HepG2 (cell line): Measurements from ENCODE around the gene N4BP2. TPM values are rescaled to one million over a fixed set of nuclear protein-coding genes. Genes with fewer than 3 reads are reported as not detected.

Source experiments
- ATAC-seq: fragments of 200-7000 bp; cut with Tn5 transposase; 3 replicates; pipeline ENCODE4 v1.9.1; 2020; ENCODE audit warnings: mild to moderate bottlenecking, moderate library complexity
- BruUV-seq: library from RNA; stranded (reverse); fragments of 400-500 nt; replicated peaks from 2 replicates; lab custom pipeline; 2021; lab: Mats Ljungman, UMichigan
- CTCF ChIA-PET: fragments of 300-600 bp; formaldehyde crosslinking; extraction: SDS; loops from one replicate; lab custom pipeline; 2021; ENCODE audit warnings: low total read pairs, inconsistent platforms, low intra/inter-chr PET ratio; lab: Yijun Ruan, JAX
- POLR2A ChIA-PET: fragments of 350-600 bp; sonication (Branson Sonifier 250); formaldehyde crosslinking; loops from one replicate; lab custom pipeline; 2020; ENCODE audit warnings: antibody characterized with exemption, inconsistent platforms; lab: Yijun Ruan, JAX
- DNase-seq: peaks from one replicate; pipeline ENCODE4 v3.0.0-alpha.2; 2015; ENCODE audit warnings: low spot score
- FAIRE-seq: peaks from 3 replicates; lab custom pipeline; 2011; peaks lifted over from hg19 to GRCh38; lab: Jason Lieb, UNC
- H2AFZ ChIP-seq: one replicate; pipeline ENCODE4 v1.6.1; 2011; ENCODE audit warnings: low read length, inconsistent platforms
- H3K27ac ChIP-seq: fragments of 300-600 bp; 3 replicates; pipeline ENCODE4 v1.8.0; 2011; ENCODE audit warnings: mixed run types, mild to moderate bottlenecking, mixed read lengths, low read length, inconsistent platforms; ENCODE audit not compliant: insufficient read depth; ENCODE audit errors: extremely low read length
- H3K27me3 ChIP-seq, 2 experiments: fragments of 200-600 bp in 1 of 2; 2 replicates in 1 of 2; 3 replicates in 1 of 2; pipeline versions ENCODE4 v1.6.0 to v1.8.0; 2011; ENCODE audit warnings: low read length in 2 of 2, mild to moderate bottlenecking in 2 of 2, moderate library complexity in 2 of 2, inconsistent platforms in 1 of 2; ENCODE audit not compliant: insufficient read depth in 2 of 2, control insufficient read depth in 1 of 2
- H3K36me3 ChIP-seq, 2 experiments: fragments of 200-600 bp in 1 of 2; replicated peaks in 1 of 2; 2 replicates in 1 of 2; 3 replicates in 1 of 2; pipeline versions ENCODE4 v1.5.1 to v1.8.0; 2011; ENCODE audit warnings: low read length in 2 of 2, inconsistent platforms in 1 of 2; ENCODE audit not compliant: insufficient read depth in 2 of 2, control insufficient read depth in 1 of 2
- H3K4me1 ChIP-seq: 2 replicates; pipeline ENCODE4 v1.5.1; 2012; ENCODE audit warnings: low read length, inconsistent platforms; ENCODE audit not compliant: insufficient read depth
- H3K4me2 ChIP-seq: 2 replicates; pipeline ENCODE4 v1.6.0; 2011; ENCODE audit warnings: low read depth, low read length, inconsistent platforms
- H3K4me3 ChIP-seq, 3 experiments: fragments of 200-600 bp in 1 of 3; sonication (generic), shearing (Covaris generic) in 1 of 3; replicated peaks in 1 of 3; 2 replicates each; pipeline ENCODE4 v1.5.1; 2011 to 2016; ENCODE audit warnings: low read length in 3 of 3, inconsistent platforms in 2 of 3, low read depth in 2 of 3, mild to moderate bottlenecking in 2 of 3, control low read depth in 1 of 3, mixed read lengths in 1 of 3; ENCODE audit not compliant: insufficient read depth in 1 of 3
- H3K79me2 ChIP-seq: one replicate; pipeline ENCODE4 v1.6.1; 2011; ENCODE audit warnings: low read length, inconsistent platforms; ENCODE audit not compliant: insufficient read depth
- H3K9ac ChIP-seq: 2 replicates; pipeline ENCODE4 v1.6.0; 2011; ENCODE audit warnings: mild to moderate bottlenecking, low read depth, low read length, inconsistent platforms; ENCODE audit not compliant: insufficient read depth
- H3K9me3 ChIP-seq: 2 replicates; pipeline ENCODE4 v1.5.1; 2012; ENCODE audit warnings: mild to moderate bottlenecking, low read length
- H4K20me1 ChIP-seq: 2 replicates; pipeline ENCODE4 v1.6.0; 2011; ENCODE audit warnings: inconsistent platforms, mild to moderate bottlenecking, low read length, moderate library complexity; ENCODE audit not compliant: insufficient read depth
- AHDC1 ChIP-seq: sonication (generic); formaldehyde crosslinking; IDR thresholded peaks from 2 replicates; pipeline ENCODE4 v1.5.1; 2020; ENCODE audit warnings: mild to moderate bottlenecking, missing genetic modification reagents, borderline replicate concordance
- CBFB ChIP-seq: sonication (generic); formaldehyde crosslinking; IDR thresholded peaks from 2 replicates; pipeline ENCODE4 v1.4.0; 2020; ENCODE audit warnings: missing genetic modification reagents
- E2F2 ChIP-seq: sonication (generic); formaldehyde crosslinking; IDR thresholded peaks from 2 replicates; pipeline ENCODE4 v1.4.0; 2020; ENCODE audit warnings: missing genetic modification reagents, borderline replicate concordance
- E2F5 ChIP-seq: sonication (generic); formaldehyde crosslinking; conservative IDR thresholded peaks from 2 replicates; pipeline ENCODE4 v1.4.0; 2020; ENCODE audit warnings: missing genetic modification reagents
- HMG20A ChIP-seq: IDR thresholded peaks from 2 replicates; pipeline ENCODE4 v1.6.1; 2016; ENCODE audit warnings: borderline replicate concordance
- PRDM15 ChIP-seq: sonication (generic); formaldehyde crosslinking; IDR thresholded peaks from 2 replicates; pipeline ENCODE4 v1.4.0; 2020; ENCODE audit warnings: missing genetic modification reagents
- TRIM24 ChIP-seq: sonication (generic); formaldehyde crosslinking; IDR thresholded peaks from 2 replicates; pipeline ENCODE4 v1.8.0; 2022; ENCODE audit warnings: mild to moderate bottlenecking, missing genetic modification reagents
- ZBTB8A ChIP-seq: sonication (generic); formaldehyde crosslinking; IDR thresholded peaks from 2 replicates; pipeline ENCODE4 v1.4.0; 2020; ENCODE audit warnings: mild to moderate bottlenecking, low read depth, missing genetic modification reagents, borderline replicate concordance
- ZNF691 ChIP-seq: sonication (generic); formaldehyde crosslinking; IDR thresholded peaks from 2 replicates; pipeline ENCODE4 v1.4.0; 2020; ENCODE audit warnings: missing genetic modification reagents, low read depth, mild to moderate bottlenecking, borderline replicate concordance
- WGBS: methylation state at CpG from one replicate; pipeline ENCODE4 v1.1.6; 2017; ENCODE audit warnings: low lambda C conversion rate; 5-methylcytosine and 5-hydroxymethylcytosine counted together
- in situ Hi-C: cut with HindIII; loops from 2 replicates; pipeline ENCODE4 v1.10.0; 2017; ENCODE audit warnings: low pct_unique_long_range_greater_than_20kb; ENCODE audit not compliant: extremely low pct_ligation_motif_present
- intact Hi-C: fragments of 100-400 bp; cut with micrococcal nuclease; formaldehyde crosslinking; loops from one replicate; pipeline ENCODE4 v1.10.0; 2022; ENCODE audit not compliant: unreplicated experiment
- polyA plus RNA-seq, 8 experiments: library from polyadenylated mRNA; depleted of rRNA in 3 of 8; stranded (reverse) in 7 of 8; unstranded in 1 of 8; fragments of >200 nt; fragmentation: Illumina TruSeq in 4 of 8; extraction: Trizol in 4 of 8; gene quantifications; 2 replicates each; pipeline versions ENCODE4 v1.2.1 to v1.2.3, GENCODE V29; 2011 to 2016; ENCODE audit warnings: low read depth in 4 of 8, missing spikeins in 1 of 8, mixed read lengths in 1 of 8; ENCODE audit not compliant: insufficient read depth in 1 of 8
- total RNA-seq, 5 experiments: library from RNA; depleted of rRNA; stranded (reverse); fragments of >200 nt; fragmentation: Illumina TruSeq; extraction: Trizol; gene quantifications; 2 replicates each; pipeline ENCODE4 v1.2.3, GENCODE V29; 2016; ENCODE audit warnings: low read depth in 1 of 5

The N4BP2 gene
- total and polyA plus RNA-seq, 2 of the 13 experiments (the other 11 are each of a cell fraction or from before 2014, with no cell fraction given), result 5.6 to 12.9 TPM

- TF ChIP-seq AHDC1, result no peak
These were observed 23.9 kb upstream of the N4BP2 start (continued) for GRCh38 chr4:40032785-40033184.

GRCh38 chr4:40033613-40034012 is 23.0 kb upstream of the N4BP2 start:
- ChIA-PET POLR2A (interaction anchor here (1.0 kb wide), 1 partner anchor 22 kb away, joined by 3 read pairs; no protein-coding TSS in a partner anchor), CTCF (no interaction called here)
- FAIRE-seq (no peak), ATAC-seq (no peak; the same call in 2 of the 3 replicates), DNase-seq (no peak)
- 34% methylated on average over 2 of the region's 2 CpGs for WGBS
- H3K4me1 ChIP-seq, result peaks cover 12% of the 10 kb centered on the region; the same call in 1 of the 2 replicates
- H2AFZ ChIP-seq, result no peak overlapping the region
- no TSS peak for BruUV-seq
- H3K27me3 ChIP-seq, result no peaks in the 10 kb centered on the region
- H3K9me3 ChIP-seq, result no peaks in the 10 kb centered on the region
- no peak overlapping the region for H3K4me2 ChIP-seq
- no peaks in the 10 kb centered on the region for H3K79me2 ChIP-seq
- H3K36me3 ChIP-seq, result no peaks in the 10 kb centered on the region
- no peak overlapping the region for H3K9ac ChIP-seq
- intact Hi-C loops (no loop called here), in situ Hi-C loops (no loop called here)
- H4K20me1 ChIP-seq, result no peaks in the 10 kb centered on the region
- H3K27ac ChIP-seq, result no peak overlapping the region
- no peak overlapping the region for H3K4me3 ChIP-seq
- TF ChIP-seq TRIM24 (CRISPR knock-in tag) (no peak), CBFB (no peak), E2F5 (no peak), HMG20A (no peak), E2F2 (CRISPR knock-in tag) (no peak), ZNF691 (no peak), ZBTB8A (no peak), PRDM15 (CRISPR knock-in tag) (no peak)
